ENCODE results near the gene OTOGL. TPM values are rescaled to one million over a fixed set of nuclear protein-coding genes. Genes with fewer than 3 reads are reported as not detected.

The OTOGL gene
- total RNA-seq, 1 experiment from 2014 or later = not detected

GRCh38 chr12:80400571-80400991, 301.2 kb downstream of the OTOGL start:
- no peaks in the 10 kb centered on the region for H3F3A ChIP-seq (ENCODE audit: insufficient read depth, low read depth)
- H3K27ac ChIP-seq = no peak overlapping the region
- TF ChIP-seq EZH2 (IDR thresholded peaks at IDR 0.05; ENCODE audit: low read depth) = no peak
- no peak for TF ChIP-seq CTCF (conservative IDR thresholded peaks at IDR 0.05)
- no peak overlapping the region for H3K4me3 ChIP-seq
- no peaks in the 10 kb centered on the region for H3K79me2 ChIP-seq (ENCODE audit: low read depth)
- no peak overlapping the region for H2AFZ ChIP-seq
- no peaks in the 10 kb centered on the region for H4K20me1 ChIP-seq (ENCODE audit: insufficient read depth)
- no peaks in the 10 kb centered on the region for H3K9me3 ChIP-seq (ENCODE audit: insufficient read depth, low read depth)
- BruUV-seq (replicated peaks) = no TSS peak
- no peak for DNase-seq
- H3K4me2 ChIP-seq = no peak overlapping the region
- intact Hi-C loops (cut with micrococcal nuclease; ENCODE audit: unreplicated experiment) = no loop called here
- CTCF ChIA-PET = no interaction called here
- H3K36me3 ChIP-seq (ENCODE audit: low read depth) = no peaks in the 10 kb centered on the region
- no peaks in the 10 kb centered on the region for H3K9me2 ChIP-seq (ENCODE audit: insufficient read depth)
- POLR2A ChIA-PET (ENCODE audit: unreplicated experiment) = no interaction called here
- no peaks in the 10 kb centered on the region; the same call in 1 of the 2 replicates for H3K4me1 ChIP-seq (replicated peaks; ENCODE audit: insufficient read depth)
- no peaks in the 10 kb centered on the region for H3K27me3 ChIP-seq (ENCODE audit: insufficient read depth, low read depth)

DNA sequence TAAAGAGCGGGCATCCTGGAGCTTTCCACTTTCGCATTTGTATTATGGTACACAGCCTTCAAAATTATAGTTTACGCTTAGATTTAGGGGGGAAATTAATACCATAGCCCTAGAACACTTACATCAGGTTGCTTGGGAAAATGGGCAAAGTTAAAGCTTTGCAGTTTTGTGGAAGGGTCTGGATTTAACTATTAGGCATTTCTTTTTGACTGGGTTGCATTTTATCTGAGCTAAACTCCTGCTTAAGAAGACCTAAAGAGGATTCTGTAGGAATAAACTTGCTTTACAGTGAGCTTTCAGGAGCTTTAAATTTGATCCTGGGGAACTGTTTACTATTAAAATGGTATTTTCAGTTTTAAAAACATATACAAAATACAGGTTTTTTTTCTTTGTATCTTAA, 301.9 kb downstream of the OTOGL start:
- H4K20me1 ChIP-seq (ENCODE audit: insufficient read depth) = no peaks in the 10 kb centered on the region
- no peak for DNase-seq
- H3F3A ChIP-seq (ENCODE audit: insufficient read depth, low read depth) = no peaks in the 10 kb centered on the region
- no peak overlapping the region for H3K4me2 ChIP-seq
- no peaks in the 10 kb centered on the region for H3K9me3 ChIP-seq (ENCODE audit: insufficient read depth, low read depth)
- BruUV-seq (replicated peaks) = no TSS peak
- H3K4me1 ChIP-seq (replicated peaks; ENCODE audit: insufficient read depth) = no peaks in the 10 kb centered on the region; the same call in 1 of the 2 replicates
- H2AFZ ChIP-seq = no peak overlapping the region; the same call in 1 of the 2 replicates
- TF ChIP-seq CTCF (conservative IDR thresholded peaks at IDR 0.05) = no peak
- TF ChIP-seq EZH2 (IDR thresholded peaks at IDR 0.05; ENCODE audit: low read depth) = no peak
- H3K79me2 ChIP-seq (ENCODE audit: low read depth) = no peaks in the 10 kb centered on the region
- H3K36me3 ChIP-seq (ENCODE audit: low read depth) = no peaks in the 10 kb centered on the region
- no peaks in the 10 kb centered on the region for H3K9me2 ChIP-seq (ENCODE audit: insufficient read depth)
- no peak overlapping the region for H3K27ac ChIP-seq
- POLR2A ChIA-PET (ENCODE audit: unreplicated experiment) = no interaction called here
- intact Hi-C loops (cut with micrococcal nuclease; ENCODE audit: unreplicated experiment) = no loop called here
- no peak overlapping the region for H3K4me3 ChIP-seq
- CTCF ChIA-PET = no interaction called here
- H3K27me3 ChIP-seq (ENCODE audit: insufficient read depth, low read depth) = no peaks in the 10 kb centered on the region

- ChIA-PET POLR2A (ENCODE audit: unreplicated experiment) (no interaction called here), CTCF (no interaction called here)
- Histone ChIP-seq H3K79me2 (ENCODE audit: low read depth) (no peaks in the 10 kb centered on the region), H3K27ac (no peak overlapping the region), H3F3A (ENCODE audit: insufficient read depth, low read depth) (no peaks in the 10 kb centered on the region), H3K27me3 (ENCODE audit: insufficient read depth, low read depth) (no peaks in the 10 kb centered on the region), H3K4me1 (replicated peaks; ENCODE audit: insufficient read depth) (no peaks in the 10 kb centered on the region; the same call in 1 of the 2 replicates), H3K4me2 (no peak overlapping the region), H3K36me3 (ENCODE audit: low read depth) (no peaks in the 10 kb centered on the region), H3K9me3 (ENCODE audit: insufficient read depth, low read depth) (no peaks in the 10 kb centered on the region), H2AFZ (no peak overlapping the region), H3K9me2 (ENCODE audit: insufficient read depth) (no peaks in the 10 kb centered on the region), H4K20me1 (ENCODE audit: insufficient read depth) (no peaks in the 10 kb centered on the region), H3K4me3 (no peak overlapping the region)
- TF ChIP-seq EZH2 (IDR thresholded peaks at IDR 0.05; ENCODE audit: low read depth) = no peak
- no peak for TF ChIP-seq CTCF (conservative IDR thresholded peaks at IDR 0.05)
- intact Hi-C loops (cut with micrococcal nuclease; ENCODE audit: unreplicated experiment) = no loop called here
- no TSS peak for BruUV-seq (replicated peaks)
- DNase-seq = no peak
These were observed 305.3 kb downstream of the OTOGL start for GRCh38 chr12:80404629-80405028.
